B cell (primary cell): Measurements from ENCODE around the gene LUZP1. TPM values are rescaled to one million over a fixed set of nuclear protein-coding genes. Genes with fewer than 3 reads are reported as not detected.

Experiments used
- ATAC-seq: fragments of 200-7000 bp; cut with Tn5 transposase; one replicate; pipeline ENCODE4 v1.10.0; 2021; ENCODE audit warnings: low read depth, mild to moderate bottlenecking, moderate number of reproducible peaks, moderate library complexity
- CTCF ChIA-PET: fragments of 350-600 bp; sonication (Branson Sonifier 250); formaldehyde crosslinking; loops from one replicate; lab custom pipeline; 2021; ENCODE audit warnings: antibody characterized with exemption, inconsistent platforms; lab: Charles Lee
- POLR2A ChIA-PET: fragments of 350-600 bp; sonication (Branson Sonifier 250); formaldehyde crosslinking; loops from one replicate; lab custom pipeline; 2021; ENCODE audit warnings: antibody characterized with exemption; lab: Charles Lee
- DNase-seq: peaks from one replicate; pipeline ENCODE4 v3.0.0; 2013
- H2AFZ ChIP-seq: 2 replicates; pipeline ENCODE4 v1.6.1; 2012; ENCODE audit warnings: mild to moderate bottlenecking, low read depth, low read length; ENCODE audit not compliant: insufficient read depth, poor library complexity, severe bottlenecking
- H3K27ac ChIP-seq, 2 donors: 1 replicate in 1 of 2; 2 replicates in 1 of 2; pipeline ENCODE4 v1.5.1; 2012 to 2013; ENCODE audit warnings: low read length in 2 of 2, mild to moderate bottlenecking in 2 of 2, moderate library complexity in 1 of 2
- H3K27me3 ChIP-seq, 4 experiments: fragments of 200-600 bp in 1 of 4; sonication (generic) in 1 of 4; replicated peaks in 1 of 4; 1 replicate in 2 of 4; 2 replicates in 2 of 4; pipeline versions ENCODE4 v1.6.1 to v1.7.0; 2013 to 2016; ENCODE audit warnings: low read length in 3 of 4, mild to moderate bottlenecking in 2 of 4, mixed read lengths in 1 of 4, moderate library complexity in 1 of 4; ENCODE audit not compliant: insufficient read depth in 4 of 4, control insufficient read depth in 3 of 4; ENCODE audit errors: control extremely low read depth in 1 of 4
- H3K36me3 ChIP-seq, 2 experiments: replicated peaks in 1 of 2; 1 replicate in 1 of 2; 2 replicates in 1 of 2; pipeline versions ENCODE4 v1.6.1 to v1.7.1; 2013; ENCODE audit warnings: low read length in 1 of 2; ENCODE audit not compliant: insufficient read depth in 2 of 2, control insufficient read depth in 1 of 2; ENCODE audit errors: control extremely low read depth in 1 of 2, extremely low read depth in 1 of 2
- H3K4me1 ChIP-seq, 2 donors: fragments of 200-600 bp in 1 of 2; sonication (generic) in 1 of 2; 1 replicate in 1 of 2; 2 replicates in 1 of 2; pipeline versions ENCODE4 v1.5.1 to v1.6.1; 2013 to 2017; ENCODE audit warnings: low read length in 2 of 2; ENCODE audit not compliant: control insufficient read depth in 2 of 2, insufficient read depth in 2 of 2
- H3K4me2 ChIP-seq: replicated peaks from 2 replicates; pipeline ENCODE3; 2012; ENCODE audit warnings: mild to moderate bottlenecking, low read depth, low read length; ENCODE audit not compliant: poor library complexity, severe bottlenecking
- H3K4me3 ChIP-seq, 5 experiments: fragments of 200-600 bp in 1 of 5; sonication (generic) in 1 of 5; 1 replicate in 3 of 5; 2 replicates in 2 of 5; pipeline versions ENCODE4 v1.5.1 to v1.7.0; 2011 to 2016; ENCODE audit warnings: low read length in 4 of 5, mild to moderate bottlenecking in 4 of 5, low read depth in 2 of 5, control low read depth in 1 of 5, moderate library complexity in 1 of 5; ENCODE audit not compliant: insufficient read depth in 1 of 5; ENCODE audit errors: control extremely low read depth in 1 of 5, extremely low read depth in 1 of 5
- H3K79me2 ChIP-seq: fragments of 200-600 bp; sonication (generic); one replicate; pipeline ENCODE4 v1.6.0; 2016; ENCODE audit warnings: low read length; ENCODE audit not compliant: control insufficient read depth, insufficient read depth
- H3K9ac ChIP-seq: fragments of 200-600 bp; sonication (generic); 2 replicates; pipeline ENCODE4 v1.6.1; 2017; ENCODE audit warnings: mild to moderate bottlenecking, low read length, moderate library complexity
- H3K9me3 ChIP-seq, 3 donors: one replicate each; pipeline versions ENCODE4 v1.6.1 to v1.7.1; 2013; ENCODE audit warnings: low read length in 2 of 3; ENCODE audit not compliant: control insufficient read depth in 2 of 3, insufficient read depth in 1 of 3; ENCODE audit errors: control extremely low read depth in 1 of 3
- H4K20me1 ChIP-seq: 2 replicates; pipeline ENCODE4 v1.6.0; 2012; ENCODE audit warnings: mild to moderate bottlenecking, low read length; ENCODE audit not compliant: insufficient read depth, control insufficient read depth, poor library complexity, severe bottlenecking
- H3K27ac Mint-ChIP-seq: one replicate; pipeline ENCODE4 v1.8.0; 2021; ENCODE audit warnings: mixed read lengths
- H3K27me3 Mint-ChIP-seq: one replicate; pipeline ENCODE4 v1.8.0; 2021; ENCODE audit warnings: mixed read lengths
- H3K4me1 Mint-ChIP-seq: one replicate; pipeline ENCODE4 v1.8.0; 2021; ENCODE audit warnings: mixed read lengths
- H3K4me3 Mint-ChIP-seq: one replicate; pipeline ENCODE4 v1.8.0; 2021; ENCODE audit warnings: mixed read lengths
- H3K9me3 Mint-ChIP-seq: one replicate; pipeline ENCODE4 v1.8.0; 2022; ENCODE audit warnings: mixed read lengths; ENCODE audit not compliant: insufficient read depth
- CTCF ChIP-seq: fragments of 200-600 bp; IDR thresholded peaks from one replicate; pipeline ENCODE4 v1.8.0; 2022; ENCODE audit warnings: antibody characterized with exemption, mild to moderate bottlenecking
- EZH2 ChIP-seq: IDR thresholded peaks from 2 replicates; pipeline ENCODE4 v1.6.1; 2012; ENCODE audit warnings: borderline replicate concordance, low read depth, mild to moderate bottlenecking, moderate library complexity, low read length; ENCODE audit not compliant: insufficient read depth, poor library complexity, severe bottlenecking
- WGBS: methylation state at CpG from one replicate; pipeline ENCODE4 v1.1.5; 2013; ENCODE audit warnings: missing lambda C conversion rate; ENCODE audit not compliant: insufficient coverage; 5-methylcytosine and 5-hydroxymethylcytosine counted together
- intact Hi-C: fragments of 100-400 bp; cut with micrococcal nuclease; formaldehyde crosslinking; loops from one replicate; pipeline ENCODE4 v1.10.0; 2022
- polyA plus RNA-seq: library from polyadenylated mRNA; depleted of rRNA; stranded (reverse); fragments of >200 nt; gene quantifications from 2 replicates; pipeline ENCODE4 v1.2.3, GENCODE V29; 2012
- total RNA-seq, 2 donors: library from RNA; stranded (reverse); fragments of 120-200 nt in 1 of 2; gene quantifications; 1 replicate in 1 of 2; 2 replicates in 1 of 2; pipeline versions ENCODE4 v1.2.3 to v1.2.4, GENCODE V29; 2013 to 2022

Gene LUZP1
- total and polyA plus RNA-seq, 2 donors (not counting 1 experiment from before 2014, with no cell fraction given), result 2.0 to 12.9 TPM

GRCh38 chr1:23185381-23185780, 16.7 kb upstream of the LUZP1 start:
- H2AFZ ChIP-seq, result no peak overlapping the region
- H3K36me3 ChIP-seq, result no peaks in the 10 kb centered on the region
- H3K4me2 ChIP-seq, result no peak overlapping the region
- POLR2A ChIA-PET, result no interaction called here
- H3K27me3 ChIP-seq, result peaks cover 0 to 2% (median 0%) of the 10 kb centered on the region in 4 experiments
- H4K20me1 ChIP-seq, result no peaks in the 10 kb centered on the region
- H3K27ac ChIP-seq, result no peak overlapping the region
- H3K27ac Mint-ChIP-seq, result no peak overlapping the region
- WGBS, result 33% methylated on average over 1 of the region's 4 CpGs
- peaks cover 4% of the 10 kb centered on the region for H3K4me1 Mint-ChIP-seq
- TF ChIP-seq CTCF (no peak), EZH2 (no peak)
- H3K9me3 Mint-ChIP-seq, result no peaks in the 10 kb centered on the region
- no peak overlapping the region for H3K9ac ChIP-seq
- H3K79me2 ChIP-seq, result no peaks in the 10 kb centered on the region
- no peak overlapping the region for H3K4me3 Mint-ChIP-seq
- no peak for ATAC-seq
- H3K4me1 ChIP-seq, result peaks cover 3 to 8% of the 10 kb centered on the region in 2 donors
- CTCF ChIA-PET, result interaction anchor here (0.5 to 18.4 kb wide), 32 partner anchors 9 to 561 kb away, joined by 3 to 884 read pairs (median 7); partner anchors contain the start of genes LACTBL1 and LUZP1
- DNase-seq, result no peak
- intact Hi-C loops, result loop anchor here (10.0 kb wide), 1 partner anchor 481 kb away; no protein-coding TSS in a partner anchor
- no peak overlapping the region for H3K4me3 ChIP-seq
- no peaks in the 10 kb centered on the region for H3K9me3 ChIP-seq
- H3K27me3 Mint-ChIP-seq, result peaks cover 1% of the 10 kb centered on the region

GRCh38 chr1:23184212-23184934, 15.7 kb upstream of the LUZP1 start:
- no peaks in the 10 kb centered on the region for H3K36me3 ChIP-seq
- ATAC-seq (no peak), DNase-seq (peak; percentile 76)
- intact Hi-C loops, result loop anchor here (1.0 to 10.0 kb wide), 2 partner anchors 86 to 480 kb away; no protein-coding TSS in a partner anchor
- H3K79me2 ChIP-seq, result no peaks in the 10 kb centered on the region
- peaks cover 0 to 2% (median 0%) of the 10 kb centered on the region in 4 experiments for H3K27me3 ChIP-seq
- H3K4me1 ChIP-seq, result peaks cover 3 to 8% of the 10 kb centered on the region in 2 donors
- Mint-ChIP-seq H3K27me3 (no peaks in the 10 kb centered on the region), H3K4me1 (peaks cover 9% of the 10 kb centered on the region), H3K27ac (no peak overlapping the region), H3K4me3 (peak overlapping the region; percentile 72), H3K9me3 (no peaks in the 10 kb centered on the region)
- no peaks in the 10 kb centered on the region for H4K20me1 ChIP-seq
- peak overlapping the region in 3 of 5 experiments; percentile 13 to 59 (median 39) for H3K4me3 ChIP-seq
- POLR2A ChIA-PET, result interaction anchor here (0.6 kb wide), 1 partner anchor 300 kb away, joined by 3 read pairs; no protein-coding TSS in a partner anchor
- H2AFZ ChIP-seq, result peak overlapping the region; percentile 64
- TF ChIP-seq EZH2, result no peak
- TF ChIP-seq CTCF, result peak; percentile 83
- peak overlapping the region; percentile 49 for H3K9ac ChIP-seq
- peak overlapping the region; percentile 75 for H3K4me2 ChIP-seq
- WGBS, result 24% methylated on average over 6 of the region's 10 CpGs
- CTCF ChIA-PET, result interaction anchor here (0.5 to 18.4 kb wide), 44 partner anchors 8 to 480 kb away, joined by 3 to 884 read pairs (median 5); partner anchors contain the start of genes HNRNPR, LACTBL1 and LUZP1
- H3K9me3 ChIP-seq, result no peaks in the 10 kb centered on the region
- no peak overlapping the region for H3K27ac ChIP-seq
